Suprapubic skin (tissue), 4 donors: Measurements from ENCODE around the gene FGF22. TPM values are rescaled to one million over a fixed set of nuclear protein-coding genes. Genes with fewer than 3 reads are reported as not detected.

Experiments used
- DNase-seq, 2 donors: peaks; one replicate each; pipeline ENCODE4 v3.0.0-alpha.2; 2019; ENCODE audit warnings: low spot score in 2 of 2
- H3K27ac ChIP-seq: fragments of 200-600 bp; sonication (generic); one replicate; pipeline ENCODE4 v1.5.1; 2019
- H3K27me3 ChIP-seq: fragments of 200-600 bp; sonication (generic); one replicate; pipeline ENCODE4 v1.5.1; 2019
- H3K36me3 ChIP-seq: fragments of 200-600 bp; sonication (generic); one replicate; pipeline ENCODE4 v1.5.1; 2019
- H3K4me1 ChIP-seq: fragments of 200-600 bp; sonication (generic); one replicate; pipeline ENCODE4 v1.5.1; 2019
- H3K4me3 ChIP-seq: fragments of 200-600 bp; sonication (generic); one replicate; pipeline ENCODE4 v1.5.1; 2019; ENCODE audit warnings: mild to moderate bottlenecking
- H3K9me3 ChIP-seq: fragments of 200-600 bp; sonication (generic); one replicate; pipeline ENCODE4 v1.5.1; 2019
- EP300 ChIP-seq: sonication (generic); formaldehyde crosslinking; IDR thresholded peaks from one replicate; pipeline ENCODE4 v1.6.1; 2017; ENCODE audit warnings: antibody characterized with exemption
- POLR2A ChIP-seq, 2 donors: fragments of 450-650 bp; IDR thresholded peaks; one replicate each; pipeline ENCODE4 v1.6.1; 2017; ENCODE audit warnings: antibody characterized with exemption in 2 of 2, mild to moderate bottlenecking in 2 of 2, moderate library complexity in 2 of 2
- POLR2AphosphoS5 ChIP-seq, 3 donors: sonication (generic); formaldehyde crosslinking; IDR thresholded peaks; one replicate each; pipeline ENCODE4 v1.6.1; 2017; ENCODE audit warnings: antibody characterized with exemption in 3 of 3
- WGBS: methylation state at CpG from one replicate; pipeline ENCODE4 v1.1.5; 2018; 5-methylcytosine and 5-hydroxymethylcytosine counted together
- total RNA-seq, 4 donors: library from RNA; depleted of rRNA; stranded (reverse); fragments of >200 nt; gene quantifications; one replicate each; pipeline ENCODE4 v1.1.0, GENCODE V29; 2016
- TF ChIP-seq, protein P1 (sequence below), 2 donors: fragments of 200-600 bp in 1 of 2; fragments of 450-650 bp in 1 of 2; sonication (generic) in 1 of 2; IDR thresholded peaks; one replicate each; pipeline ENCODE4 v1.5.1; 2016 to 2019; ENCODE audit warnings: antibody characterized with exemption in 2 of 2, mild to moderate bottlenecking in 1 of 2, moderate library complexity in 1 of 2

The FGF22 gene
- total RNA-seq, 4 donors from 2014 or later: 5.2 to 13.0 (median 9.2) TPM

- H3K27me3 ChIP-seq: peaks cover 10% of the 10 kb centered on the region
- no peak for DNase-seq
- H3K4me3 ChIP-seq: no peak overlapping the region
- WGBS: 80% methylated on average over 37 of the region's 54 CpGs
- TF ChIP-seq POLR2A (IDR thresholded peaks at IDR 0.05) (no peak), EP300 (no peak), POLR2AphosphoS5 (IDR thresholded peaks at IDR 0.05) (no peak)
- TF ChIP-seq, protein P1, sequence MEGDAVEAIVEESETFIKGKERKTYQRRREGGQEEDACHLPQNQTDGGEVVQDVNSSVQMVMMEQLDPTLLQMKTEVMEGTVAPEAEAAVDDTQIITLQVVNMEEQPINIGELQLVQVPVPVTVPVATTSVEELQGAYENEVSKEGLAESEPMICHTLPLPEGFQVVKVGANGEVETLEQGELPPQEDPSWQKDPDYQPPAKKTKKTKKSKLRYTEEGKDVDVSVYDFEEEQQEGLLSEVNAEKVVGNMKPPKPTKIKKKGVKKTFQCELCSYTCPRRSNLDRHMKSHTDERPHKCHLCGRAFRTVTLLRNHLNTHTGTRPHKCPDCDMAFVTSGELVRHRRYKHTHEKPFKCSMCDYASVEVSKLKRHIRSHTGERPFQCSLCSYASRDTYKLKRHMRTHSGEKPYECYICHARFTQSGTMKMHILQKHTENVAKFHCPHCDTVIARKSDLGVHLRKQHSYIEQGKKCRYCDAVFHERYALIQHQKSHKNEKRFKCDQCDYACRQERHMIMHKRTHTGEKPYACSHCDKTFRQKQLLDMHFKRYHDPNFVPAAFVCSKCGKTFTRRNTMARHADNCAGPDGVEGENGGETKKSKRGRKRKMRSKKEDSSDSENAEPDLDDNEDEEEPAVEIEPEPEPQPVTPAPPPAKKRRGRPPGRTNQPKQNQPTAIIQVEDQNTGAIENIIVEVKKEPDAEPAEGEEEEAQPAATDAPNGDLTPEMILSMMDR (IDR thresholded peaks at IDR 0.05): no peak
- H3K9me3 ChIP-seq: no peaks in the 10 kb centered on the region
- H3K36me3 ChIP-seq: peaks cover 18% of the 10 kb centered on the region
- no peak overlapping the region for H3K27ac ChIP-seq
- H3K4me1 ChIP-seq: peaks cover 31% of the 10 kb centered on the region
These were observed 25.7 kb upstream of the FGF22 start for GRCh38 chr19:613732-614567.

DNA sequence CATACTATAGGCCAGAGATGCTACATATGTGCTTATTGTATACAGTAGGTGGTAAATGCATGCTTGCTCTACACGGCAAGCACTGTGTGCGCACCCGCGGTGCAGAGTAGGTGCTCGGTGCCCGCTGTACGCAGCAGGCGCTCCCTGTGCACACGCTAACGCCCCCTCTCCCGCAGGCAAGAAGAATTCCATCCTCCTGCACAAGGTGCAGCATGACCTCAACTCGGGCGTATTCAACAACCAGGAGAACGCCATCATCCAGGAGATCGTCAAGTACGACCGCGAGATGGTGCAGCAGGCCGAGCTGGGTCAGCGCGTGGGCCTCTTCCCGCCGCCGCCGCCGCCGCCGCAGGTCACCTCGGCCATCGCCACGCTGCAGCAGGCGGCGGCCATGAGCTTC lies 24.1 kb upstream of the FGF22 start:
- no peak for DNase-seq
- Histone ChIP-seq H3K9me3 (no peaks in the 10 kb centered on the region), H3K36me3 (peaks cover 35% of the 10 kb centered on the region), H3K4me1 (peaks cover 18% of the 10 kb centered on the region), H3K4me3 (no peak overlapping the region), H3K27me3 (peaks cover 4% of the 10 kb centered on the region), H3K27ac (no peak overlapping the region)
- WGBS: 58% methylated on average over 11 of the region's 33 CpGs
- TF ChIP-seq EP300: no peak
- no peak for TF ChIP-seq POLR2AphosphoS5 (IDR thresholded peaks at IDR 0.05)
- TF ChIP-seq POLR2A (IDR thresholded peaks at IDR 0.05): no peak
- TF ChIP-seq, protein P1 (IDR thresholded peaks at IDR 0.05): no peak

- no peak for DNase-seq
- no CpG with 5 or more reads among the region's 97 CpGs for WGBS
- Histone ChIP-seq H3K4me3 (no peak overlapping the region), H3K9me3 (no peaks in the 10 kb centered on the region), H3K27me3 (peaks cover 4% of the 10 kb centered on the region), H3K27ac (no peak overlapping the region), H3K36me3 (peaks cover 40% of the 10 kb centered on the region), H3K4me1 (peaks cover 13% of the 10 kb centered on the region)
- TF ChIP-seq, protein P1 (IDR thresholded peaks at IDR 0.05): no peak
- no peak for TF ChIP-seq POLR2A (IDR thresholded peaks at IDR 0.05)
- no peak for TF ChIP-seq EP300
- no peak for TF ChIP-seq POLR2AphosphoS5 (IDR thresholded peaks at IDR 0.05)
These were observed 23.5 kb upstream of the FGF22 start for GRCh38 chr19:616062-616700.

- no peak for DNase-seq
- H3K4me3 ChIP-seq: no peak overlapping the region
- TF ChIP-seq POLR2AphosphoS5 (IDR thresholded peaks at IDR 0.05): no peak
- TF ChIP-seq, protein P1 (IDR thresholded peaks at IDR 0.05): no peak
- TF ChIP-seq POLR2A (IDR thresholded peaks at IDR 0.05): no peak
- TF ChIP-seq EP300: no peak
- H3K36me3 ChIP-seq: peaks cover 48% of the 10 kb centered on the region
- no peak overlapping the region for H3K27ac ChIP-seq
- no peaks in the 10 kb centered on the region for H3K9me3 ChIP-seq
- H3K4me1 ChIP-seq: peaks cover 9% of the 10 kb centered on the region
- peaks cover 4% of the 10 kb centered on the region for H3K27me3 ChIP-seq
- 60% methylated on average over 1 of the region's 58 CpGs for WGBS
These were observed 22.7 kb upstream of the FGF22 start for GRCh38 chr19:616747-617526.
